OCI-LY7 (cell line): ENCODE data around the gene CXorf49B. TPM values are rescaled to one million over a fixed set of nuclear protein-coding genes. Genes with fewer than 3 reads are reported as not detected.

Source experiments
- BruUV-seq: library from RNA; stranded (reverse); fragments of 400-500 nt; replicated peaks from 2 replicates; lab custom pipeline; 2021; lab: Mats Ljungman, UMichigan
- CTCF ChIA-PET: fragments of 300-600 bp; sonication (Branson Sonifier 250); formaldehyde crosslinking; loops from one replicate; lab custom pipeline; 2022; ENCODE audit warnings: antibody characterized with exemption; ENCODE audit not compliant: unreplicated experiment; lab: Charles Lee
- POLR2A ChIA-PET: fragments of 300-600 bp; sonication (Branson Sonifier 250); formaldehyde crosslinking; loops from one replicate; lab custom pipeline; 2022; ENCODE audit warnings: antibody characterized with exemption; lab: Charles Lee
- DNase-seq: peaks from one replicate; pipeline ENCODE4 v3.0.0-alpha.2; 2015; ENCODE audit warnings: low spot score
- H2AFZ ChIP-seq: fragments of 200-600 bp; sonication (generic), shearing (Covaris generic); 2 replicates; pipeline ENCODE4 v1.6.1; 2014; ENCODE audit warnings: mild to moderate bottlenecking, antibody characterized with exemption, low read length, moderate library complexity
- H3K27ac ChIP-seq: fragments of 200-600 bp; sonication (generic); 2 replicates; pipeline ENCODE4 v1.5.1; 2014; ENCODE audit warnings: mixed run types, low read depth, mild to moderate bottlenecking, moderate library complexity, low read length, inconsistent platforms; ENCODE audit not compliant: poor library complexity, severe bottlenecking
- H3K36me3 ChIP-seq: fragments of 200-600 bp; sonication (generic); 2 replicates; pipeline ENCODE4 v1.6.1; 2014; ENCODE audit warnings: mild to moderate bottlenecking, antibody characterized with exemption, low read length, moderate library complexity, mixed read lengths; ENCODE audit not compliant: insufficient read depth
- H3K4me1 ChIP-seq: fragments of 200-600 bp; sonication (generic); 2 replicates; pipeline ENCODE4 v1.5.1; 2014; ENCODE audit warnings: mild to moderate bottlenecking, low read length; ENCODE audit not compliant: insufficient read depth, poor library complexity, severe bottlenecking
- H3K4me2 ChIP-seq: fragments of 200-600 bp; sonication (generic); 2 replicates; pipeline ENCODE4 v1.6.1; 2014; ENCODE audit warnings: mild to moderate bottlenecking, low read length
- H3K4me3 ChIP-seq: fragments of 200-600 bp; sonication (generic); 2 replicates; pipeline ENCODE4 v1.5.1; 2014; ENCODE audit warnings: mild to moderate bottlenecking, low read depth, low read length; ENCODE audit not compliant: poor library complexity, severe bottlenecking
- H3K79me2 ChIP-seq: fragments of 200-600 bp; sonication (generic); 2 replicates; pipeline ENCODE4 v1.6.1; 2016; ENCODE audit warnings: low read depth, mild to moderate bottlenecking, low read length, moderate library complexity, mixed read lengths; ENCODE audit not compliant: insufficient read depth
- H3K9me2 ChIP-seq: fragments of 200-600 bp; sonication (generic); 2 replicates; pipeline ENCODE4 v1.6.1; 2016; ENCODE audit warnings: mild to moderate bottlenecking, low read length, mixed read lengths; ENCODE audit not compliant: insufficient read depth
- H3K9me3 ChIP-seq: fragments of 200-600 bp; sonication (generic); 2 replicates; pipeline ENCODE4 v1.6.1; 2014; ENCODE audit warnings: mild to moderate bottlenecking, mixed run types, low read length, mixed read lengths
- H4K20me1 ChIP-seq: fragments of 200-600 bp; sonication (generic); 2 replicates; pipeline ENCODE4 v1.6.1; 2014; ENCODE audit warnings: mild to moderate bottlenecking, antibody characterized with exemption, low read length, moderate library complexity, mixed read lengths; ENCODE audit not compliant: insufficient read depth
- CTCF ChIP-seq: fragments of 200-600 bp; sonication (generic); conservative IDR thresholded peaks from 2 replicates; pipeline ENCODE4 v1.5.1; 2014; ENCODE audit warnings: mild to moderate bottlenecking, antibody characterized with exemption, low read length, moderate library complexity, mixed read lengths
- EZH2phosphoT487 ChIP-seq: fragments of 200-600 bp; sonication (generic); IDR thresholded peaks from 2 replicates; pipeline ENCODE4 v1.6.1; 2018; ENCODE audit warnings: low read depth, borderline replicate concordance, mild to moderate bottlenecking, mixed run types, antibody characterized with exemption, low read length, moderate library complexity, mixed read lengths
- intact Hi-C: fragments of 100-400 bp; cut with micrococcal nuclease; formaldehyde crosslinking; loops from one replicate; pipeline ENCODE4 v1.10.0; 2022; ENCODE audit not compliant: unreplicated experiment
- total RNA-seq, 2 experiments: library from RNA; depleted of rRNA in 1 of 2; stranded (reverse); fragments of >200 nt in 1 of 2; shearing (Covaris generic) in 1 of 2; gene quantifications; 2 replicates each; pipeline ENCODE4 v1.2.3, GENCODE V29; 2014 to 2022

Gene CXorf49B
- total RNA-seq, 2 experiments from 2014 or later: not detected

- intact Hi-C loops: no loop called here
- no peak for DNase-seq
- BruUV-seq: no TSS peak
- POLR2A ChIA-PET: no interaction called here
- no peaks in the 10 kb centered on the region for H3K36me3 ChIP-seq
- no peak overlapping the region for H3K27ac ChIP-seq
- no peaks in the 10 kb centered on the region for H3K79me2 ChIP-seq
- H3K4me1 ChIP-seq: no peaks in the 10 kb centered on the region
- no peaks in the 10 kb centered on the region for H3K9me3 ChIP-seq
- no peak overlapping the region for H2AFZ ChIP-seq
- no peak overlapping the region for H3K4me2 ChIP-seq
- H4K20me1 ChIP-seq: no peaks in the 10 kb centered on the region
- no peak overlapping the region for H3K4me3 ChIP-seq
- no peak for TF ChIP-seq EZH2phosphoT487
- no peak for TF ChIP-seq CTCF
- CTCF ChIA-PET: no interaction called here
- H3K9me2 ChIP-seq: no peaks in the 10 kb centered on the region
These were observed 46.7 kb downstream of the CXorf49B start for GRCh38 chrX:71809886-71810285.

GRCh38 chrX:71814123-71814912, 51.2 kb downstream of the CXorf49B start:
- Histone ChIP-seq H3K79me2 (no peaks in the 10 kb centered on the region), H4K20me1 (no peaks in the 10 kb centered on the region), H3K4me3 (no peak overlapping the region), H3K36me3 (no peaks in the 10 kb centered on the region), H3K4me2 (no peak overlapping the region), H3K9me2 (no peaks in the 10 kb centered on the region), H2AFZ (no peak overlapping the region), H3K4me1 (no peaks in the 10 kb centered on the region), H3K9me3 (no peaks in the 10 kb centered on the region), H3K27ac (no peak overlapping the region)
- TF ChIP-seq EZH2phosphoT487 (no peak), CTCF (no peak)
- intact Hi-C loops: no loop called here
- CTCF ChIA-PET: no interaction called here
- BruUV-seq: no TSS peak
- POLR2A ChIA-PET: no interaction called here
- no peak for DNase-seq

GRCh38 chrX:71815121-71815905, 52.2 kb downstream of the CXorf49B start:
- Histone ChIP-seq H3K9me3 (no peaks in the 10 kb centered on the region), H3K9me2 (no peaks in the 10 kb centered on the region), H4K20me1 (no peaks in the 10 kb centered on the region), H3K4me2 (no peak overlapping the region), H3K27ac (no peak overlapping the region), H3K4me3 (no peak overlapping the region), H3K4me1 (no peaks in the 10 kb centered on the region), H2AFZ (no peak overlapping the region), H3K79me2 (no peaks in the 10 kb centered on the region), H3K36me3 (no peaks in the 10 kb centered on the region)
- POLR2A ChIA-PET: no interaction called here
- no peak for DNase-seq
- intact Hi-C loops: no loop called here
- no TSS peak for BruUV-seq
- CTCF ChIA-PET: no interaction called here
- no peak for TF ChIP-seq EZH2phosphoT487
- no peak for TF ChIP-seq CTCF
